HCT116 (cell line): ENCODE data around the gene ARHGEF16. TPM values are rescaled to one million over a fixed set of nuclear protein-coding genes. Genes with fewer than 3 reads are reported as not detected.

Experiments
- ATAC-seq: fragments of 200-7000 bp; cut with Tn5 transposase; 2 replicates; pipeline ENCODE4 v1.9.1; 2020; ENCODE audit warnings: mild to moderate bottlenecking, moderate library complexity
- BruUV-seq: library from RNA; stranded (reverse); fragments of 400-500 nt; replicated peaks from 2 replicates; lab custom pipeline; 2021; lab: Mats Ljungman, UMichigan
- CTCF ChIA-PET: fragments of 300-600 bp; sonication (Branson Sonifier 250); formaldehyde crosslinking; loops from one replicate; lab custom pipeline; 2021; ENCODE audit warnings: antibody characterized with exemption; lab: Charles Lee
- POLR2A ChIA-PET: fragments of 300-600, 350-600 bp; sonication (Branson Sonifier 250); formaldehyde crosslinking; loops from one replicate; lab custom pipeline; 2021; ENCODE audit warnings: antibody characterized with exemption; lab: Charles Lee
- RAD21 ChIA-PET, 2 experiments: fragments of 300-600 bp; sonication (Branson Sonifier 250); formaldehyde crosslinking; loops; one replicate each; lab custom pipeline; 2023; ENCODE audit warnings: low total read pairs in 2 of 2; ENCODE audit not compliant: uncharacterized antibody in 2 of 2, unreplicated experiment in 2 of 2, low non-redundant PET in 1 of 2; lab: Charles Lee
- DNase-seq: peaks from one replicate; pipeline ENCODE4 v3.0.0-alpha.2; 2010; ENCODE audit warnings: low read depth, low spot score
- H2AFZ ChIP-seq: fragments of 200-600 bp; shearing (Covaris generic), sonication (generic); 2 replicates; pipeline ENCODE4 v1.6.1; 2017; ENCODE audit warnings: low read depth, mixed run types, mixed read lengths, antibody characterized with exemption, low read length; ENCODE audit not compliant: poor library complexity, severe bottlenecking
- H3K27ac ChIP-seq: 2 replicates; pipeline ENCODE4 v1.5.1; 2012; ENCODE audit warnings: low read depth, low read length
- H3K27me3 ChIP-seq: fragments of 200-600 bp; sonication (generic); 2 replicates; pipeline ENCODE4 v1.6.1; 2016; ENCODE audit warnings: mixed run types, low read length, mixed read lengths; ENCODE audit not compliant: insufficient read depth
- H3K36me3 ChIP-seq, 2 experiments: fragments of 200-500 bp in 1 of 2; fragments of 200-600 bp in 1 of 2; sonication (Bioruptor generic) in 1 of 2; sonication (generic) in 1 of 2; 2 replicates each; pipeline versions ENCODE4 v1.5.1 to v1.6.1; 2014 to 2016; ENCODE audit warnings: low read length in 2 of 2, inconsistent platforms in 1 of 2, mixed read lengths in 1 of 2, mixed run types in 1 of 2; ENCODE audit not compliant: insufficient read depth in 2 of 2, control insufficient read depth in 1 of 2
- H3K4me1 ChIP-seq, 2 experiments: fragments of 200-600 bp in 1 of 2; sonication (generic) in 1 of 2; 2 replicates each; pipeline versions ENCODE4 v1.5.1 to v1.6.1; 2012 to 2017; ENCODE audit warnings: low read length in 2 of 2, inconsistent platforms in 1 of 2, mild to moderate bottlenecking in 1 of 2, mixed read lengths in 1 of 2, mixed run types in 1 of 2, moderate library complexity in 1 of 2; ENCODE audit not compliant: insufficient read depth in 2 of 2, control insufficient read depth in 1 of 2
- H3K4me2 ChIP-seq: fragments of 200-600 bp; sonication (generic); 2 replicates; pipeline ENCODE4 v1.6.1; 2017; ENCODE audit warnings: mixed run types, low read length, mixed read lengths
- H3K4me3 ChIP-seq, 2 experiments: fragments of 200-600 bp in 1 of 2; sonication (generic) in 1 of 2; replicated peaks in 1 of 2; 2 replicates each; pipeline ENCODE4 v1.5.1; 2011 to 2016; ENCODE audit warnings: low read length in 2 of 2, control low read depth in 1 of 2, low read depth in 1 of 2, mild to moderate bottlenecking in 1 of 2, mixed read lengths in 1 of 2, mixed run types in 1 of 2
- H3K79me2 ChIP-seq: fragments of 200-600 bp; sonication (generic); 2 replicates; pipeline ENCODE4 v1.6.1; 2017; ENCODE audit warnings: mild to moderate bottlenecking, mixed run types, low read length, moderate library complexity, mixed read lengths; ENCODE audit not compliant: insufficient read depth
- H3K9ac ChIP-seq: fragments of 200-600 bp; sonication (generic); 2 replicates; pipeline ENCODE4 v1.6.1; 2016; ENCODE audit warnings: low read length, mixed read lengths
- H3K9me2 ChIP-seq: fragments of 200-600 bp; sonication (generic), shearing (Covaris generic); 2 replicates; pipeline ENCODE4 v1.6.1; 2017; ENCODE audit warnings: mixed run types, mild to moderate bottlenecking, moderate library complexity; ENCODE audit not compliant: insufficient read depth
- H3K9me3 ChIP-seq, 2 experiments: fragments of 200-500 bp in 1 of 2; fragments of 200-600 bp in 1 of 2; sonication (Bioruptor generic) in 1 of 2; sonication (generic) in 1 of 2; 2 replicates each; pipeline ENCODE4 v1.6.1; 2014 to 2017; ENCODE audit warnings: low read length in 2 of 2, mixed read lengths in 2 of 2, inconsistent platforms in 1 of 2, low read depth in 1 of 2, mild to moderate bottlenecking in 1 of 2, mixed run types in 1 of 2, moderate library complexity in 1 of 2; ENCODE audit not compliant: control insufficient read depth in 1 of 2, insufficient read depth in 1 of 2
- H4K20me1 ChIP-seq: fragments of 200-600 bp; sonication (generic), shearing (Covaris generic); 2 replicates; pipeline ENCODE4 v1.6.1; 2017; ENCODE audit warnings: mixed run types, mild to moderate bottlenecking, moderate library complexity; ENCODE audit not compliant: insufficient read depth
- ATF3 ChIP-seq: IDR thresholded peaks from 2 replicates; pipeline ENCODE4 v1.6.1; 2012
- CBX3 ChIP-seq: IDR thresholded peaks from 2 replicates; pipeline ENCODE4 v1.6.1; 2012; ENCODE audit warnings: low read depth
- CTCF ChIP-seq, 3 experiments: fragments of 200-600 bp in 1 of 3; sonication (generic) in 1 of 3; IDR thresholded peaks in 2 of 3; conservative IDR thresholded peaks in 1 of 3; 2 replicates each; pipeline ENCODE4 v1.5.1; 2012 to 2017; ENCODE audit warnings: low read depth in 2 of 3, low read length in 2 of 3, antibody characterized with exemption in 1 of 3, borderline replicate concordance in 1 of 3, control low read depth in 1 of 3, mild to moderate bottlenecking in 1 of 3, mixed read lengths in 1 of 3, mixed run types in 1 of 3, moderate library complexity in 1 of 3; ENCODE audit not compliant: insufficient read depth in 1 of 3
- ELF1 ChIP-seq: IDR thresholded peaks from 2 replicates; pipeline ENCODE4 v1.6.1; 2012; ENCODE audit warnings: low read depth, borderline replicate concordance
- EZH2 ChIP-seq: fragments of 200-600 bp; sonication (generic); IDR thresholded peaks from 2 replicates; pipeline ENCODE4 v1.6.1; 2017; ENCODE audit warnings: antibody characterized with exemption, mixed run types
- EZH2phosphoT487 ChIP-seq: fragments of 200-600 bp; IDR thresholded peaks from 2 replicates; pipeline ENCODE4 v1.6.1; 2018; ENCODE audit warnings: antibody characterized with exemption, borderline replicate concordance
- FOSL1 ChIP-seq: IDR thresholded peaks from 2 replicates; pipeline ENCODE4 v1.6.1; 2012; ENCODE audit warnings: low read depth
- JUND ChIP-seq: IDR thresholded peaks from 2 replicates; pipeline ENCODE4 v1.6.1; 2012
- POLR2A ChIP-seq: IDR thresholded peaks from 2 replicates; pipeline ENCODE4 v1.7.0; 2011; ENCODE audit warnings: borderline replicate concordance; ENCODE audit not compliant: insufficient read depth, insufficient read length; ENCODE audit errors: extremely low read depth
- RAD21 ChIP-seq: IDR thresholded peaks from 2 replicates; pipeline ENCODE4 v1.6.1; 2012; ENCODE audit warnings: low read depth, mild to moderate bottlenecking
- SP1 ChIP-seq: IDR thresholded peaks from 2 replicates; pipeline ENCODE4 v1.6.1; 2012; ENCODE audit warnings: low read depth
- SRF ChIP-seq: IDR thresholded peaks from 2 replicates; pipeline ENCODE4 v1.6.1; 2012; ENCODE audit warnings: low read depth
- TCF7L2 ChIP-seq: IDR thresholded peaks from 2 replicates; pipeline ENCODE4 v1.7.0; 2011; ENCODE audit warnings: borderline replicate concordance, inconsistent platforms; ENCODE audit not compliant: insufficient read depth, insufficient read length; ENCODE audit errors: extremely low read depth
- YY1 ChIP-seq: IDR thresholded peaks from 2 replicates; pipeline ENCODE4 v1.6.1; 2011; ENCODE audit warnings: low read length, low read depth, moderate library complexity, mild to moderate bottlenecking; ENCODE audit not compliant: insufficient replicate concordance; ENCODE audit errors: extremely low read depth
- ZFX ChIP-seq: fragments of 450-650 bp; IDR thresholded peaks from 2 replicates; pipeline ENCODE4 v1.6.1; 2017
- ZNF274 ChIP-seq: fragments of 200-500 bp; sonication (Bioruptor generic); IDR thresholded peaks from 2 replicates; pipeline ENCODE4 v1.6.1; 2014; ENCODE audit warnings: mild to moderate bottlenecking, low read depth, low read length, inconsistent platforms
- intact Hi-C: fragments of 100-400 bp; cut with micrococcal nuclease; formaldehyde crosslinking; loops from 2 replicates; pipeline ENCODE4 v1.10.0; 2022
- total RNA-seq: library from RNA; stranded (reverse); gene quantifications from one replicate; pipeline ENCODE4 v1.2.1, GENCODE V29; 2021; ENCODE audit not compliant: unreplicated experiment
- TF ChIP-seq, protein P1 (sequence below): IDR thresholded peaks from 2 replicates; pipeline ENCODE4 v1.6.1; 2011; ENCODE audit warnings: mild to moderate bottlenecking, low read length, moderate library complexity; ENCODE audit not compliant: insufficient replicate concordance; ENCODE audit errors: extremely low read depth

Gene ARHGEF16
- total RNA-seq, 1 experiment from 2014 or later = 37.4 TPM

GRCh38 chr1:3507636-3508275 lies 53.3 kb downstream of the ARHGEF16 start:
- intact Hi-C loops = no loop called here
- Histone ChIP-seq H3K4me3 (no peak overlapping the region), H3K9ac (no peak overlapping the region), H4K20me1 (no peaks in the 10 kb centered on the region), H3K9me2 (no peaks in the 10 kb centered on the region), H2AFZ (no peak overlapping the region), H3K27ac (no peak overlapping the region), H3K79me2 (no peaks in the 10 kb centered on the region), H3K36me3 (no peaks in the 10 kb centered on the region), H3K4me1 (peaks cover 21 to 79% of the 10 kb centered on the region in 2 experiments), H3K27me3 (no peaks in the 10 kb centered on the region), H3K9me3 (no peaks in the 10 kb centered on the region), H3K4me2 (no peak overlapping the region)
- RAD21 ChIA-PET = no interaction called here
- DNase-seq (no peak), ATAC-seq (no peak)
- POLR2A ChIA-PET = no interaction called here
- TF ChIP-seq ATF3 (no peak), EZH2phosphoT487 (no peak), POLR2A (no peak), SRF (no peak), CBX3 (no peak), ZFX (no peak), ELF1 (no peak), YY1 (no peak), ZNF274 (no peak), CTCF (IDR thresholded peaks at IDR 0.05 in 2 of 3, conservative IDR thresholded peaks at IDR 0.05 in 1 of 3; ENCODE audit: borderline replicate concordance in 1 of 3, insufficient read depth in 1 of 3, low read depth in 2 of 3, low read length in 2 of 3) (no peak), EZH2 (no peak), FOSL1 (no peak), SP1 (no peak), RAD21 (no peak), TCF7L2 (no peak), JUND (no peak)
- TF ChIP-seq, protein P1, sequence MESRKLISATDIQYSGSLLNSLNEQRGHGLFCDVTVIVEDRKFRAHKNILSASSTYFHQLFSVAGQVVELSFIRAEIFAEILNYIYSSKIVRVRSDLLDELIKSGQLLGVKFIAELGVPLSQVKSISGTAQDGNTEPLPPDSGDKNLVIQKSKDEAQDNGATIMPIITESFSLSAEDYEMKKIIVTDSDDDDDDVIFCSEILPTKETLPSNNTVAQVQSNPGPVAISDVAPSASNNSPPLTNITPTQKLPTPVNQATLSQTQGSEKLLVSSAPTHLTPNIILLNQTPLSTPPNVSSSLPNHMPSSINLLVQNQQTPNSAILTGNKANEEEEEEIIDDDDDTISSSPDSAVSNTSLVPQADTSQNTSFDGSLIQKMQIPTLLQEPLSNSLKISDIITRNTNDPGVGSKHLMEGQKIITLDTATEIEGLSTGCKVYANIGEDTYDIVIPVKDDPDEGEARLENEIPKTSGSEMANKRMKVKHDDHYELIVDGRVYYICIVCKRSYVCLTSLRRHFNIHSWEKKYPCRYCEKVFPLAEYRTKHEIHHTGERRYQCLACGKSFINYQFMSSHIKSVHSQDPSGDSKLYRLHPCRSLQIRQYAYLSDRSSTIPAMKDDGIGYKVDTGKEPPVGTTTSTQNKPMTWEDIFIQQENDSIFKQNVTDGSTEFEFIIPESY = no peak
- CTCF ChIA-PET = no interaction called here
- BruUV-seq = no TSS peak
